Stimulated activated CD8-positive, alpha-beta memory T cell treated with anti-CD3 and anti-CD28 coated beads, Interleukin-4, amount 100 ng/mL, for 4 hours (primary cell): ENCODE measurements around the gene HNRNPL.
"Not testable (repeated sequence)": the region's sequence is repeated elsewhere in the genome, so short reads cannot be mapped to it uniquely, and the experiment has no call there.

Experiments used
- DNase-seq, 2 donors: peaks; one replicate each; pipeline ENCODE4 v3.0.0-alpha.2; 2020; ENCODE audit warnings: low read depth in 2 of 2, low spot score in 1 of 2

HNRNPL gene

GRCh38 chr19:38803543-38803942, 46.2 kb downstream of the HNRNPL start:
- DNase-seq = no peak

DNA sequence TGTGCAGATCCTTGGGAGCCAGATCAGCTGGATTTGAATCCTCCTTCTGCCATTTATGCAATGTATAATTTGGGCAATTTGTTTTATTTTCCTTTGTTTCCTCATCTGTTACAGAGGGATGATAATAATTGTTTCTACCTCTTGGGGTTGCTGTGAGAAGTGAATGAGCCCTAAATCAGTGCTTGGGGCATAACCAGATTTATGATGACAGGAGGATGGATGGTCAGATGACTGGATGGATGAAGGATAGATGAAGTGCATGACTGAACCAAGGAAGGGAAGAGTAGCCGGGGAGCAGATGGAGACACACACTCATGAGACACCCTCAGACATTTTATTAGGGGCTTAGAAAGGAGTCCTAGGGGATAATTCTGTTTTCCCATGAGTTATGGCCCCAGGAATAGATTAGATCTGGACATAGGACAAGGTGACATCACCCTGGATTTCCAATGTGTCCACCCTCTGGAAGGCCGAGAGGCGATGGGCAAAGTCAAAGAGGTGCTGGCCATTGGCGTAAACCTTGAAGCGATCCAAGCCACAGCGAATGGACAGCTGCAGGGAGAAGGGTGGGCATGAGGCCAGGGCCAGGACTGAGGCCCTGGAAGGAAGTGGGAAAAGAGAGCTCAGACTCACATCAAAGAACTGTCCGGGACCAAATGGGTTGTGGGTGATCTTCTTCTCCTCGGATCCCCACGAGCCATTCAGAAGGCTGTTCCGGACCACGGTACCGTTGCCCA, 48.3 kb downstream of the HNRNPL start:
- DNase-seq = no peak

DNA sequence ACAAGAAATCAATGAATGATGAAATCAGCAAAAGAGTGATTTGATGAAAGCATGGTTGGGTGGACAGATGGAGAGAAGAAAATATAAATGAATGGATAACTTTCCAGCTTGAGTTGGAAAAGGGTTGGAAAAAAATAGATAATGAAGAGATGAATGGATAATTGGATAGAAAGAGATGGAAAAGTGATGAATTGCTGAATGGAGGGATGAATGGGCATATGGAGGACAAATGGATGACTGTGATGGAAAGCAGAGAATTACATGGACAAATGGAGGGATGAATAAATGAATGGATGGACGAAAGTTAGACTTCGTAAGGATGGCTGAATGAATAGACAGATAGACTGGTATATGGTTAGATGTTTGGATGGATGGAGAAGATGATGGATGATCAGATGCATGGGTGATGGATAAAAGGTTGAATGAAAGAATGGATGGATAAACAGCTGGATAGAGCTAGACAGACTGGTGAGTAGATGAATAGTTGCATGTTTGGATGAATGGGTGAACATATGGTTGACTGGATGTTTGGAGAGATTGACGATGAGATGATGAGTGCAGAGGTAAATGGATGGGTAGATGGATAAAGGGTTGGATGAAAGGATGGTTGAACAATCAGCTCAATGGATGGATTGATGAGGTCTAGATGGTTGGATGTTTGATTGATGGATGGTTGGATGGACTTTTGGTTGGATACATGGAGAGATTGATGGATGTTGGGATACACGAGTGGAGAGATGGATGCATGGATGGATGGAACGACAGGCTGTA, 49.0 kb downstream of the HNRNPL start:
- no peak for DNase-seq

DNA sequence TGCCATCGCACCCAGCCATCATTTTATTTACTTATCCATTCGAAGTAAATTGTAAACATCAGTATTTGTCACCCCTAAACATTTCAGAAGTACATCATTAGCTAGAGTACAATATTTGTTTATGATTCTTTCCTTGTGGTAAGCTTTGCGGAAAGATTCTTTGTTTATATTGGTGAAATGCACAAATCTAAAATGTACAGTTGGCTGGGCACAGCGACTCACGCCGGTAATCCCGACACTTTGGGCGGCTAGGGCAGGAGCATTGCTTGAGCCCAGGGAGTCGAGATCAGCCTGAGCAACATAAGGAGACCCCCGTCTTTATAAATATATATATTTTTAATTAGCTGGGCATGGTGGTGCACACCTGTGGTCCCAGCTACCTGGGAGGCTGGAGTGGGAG, 50.7 kb downstream of the HNRNPL start:
- no peak for DNase-seq

DNA sequence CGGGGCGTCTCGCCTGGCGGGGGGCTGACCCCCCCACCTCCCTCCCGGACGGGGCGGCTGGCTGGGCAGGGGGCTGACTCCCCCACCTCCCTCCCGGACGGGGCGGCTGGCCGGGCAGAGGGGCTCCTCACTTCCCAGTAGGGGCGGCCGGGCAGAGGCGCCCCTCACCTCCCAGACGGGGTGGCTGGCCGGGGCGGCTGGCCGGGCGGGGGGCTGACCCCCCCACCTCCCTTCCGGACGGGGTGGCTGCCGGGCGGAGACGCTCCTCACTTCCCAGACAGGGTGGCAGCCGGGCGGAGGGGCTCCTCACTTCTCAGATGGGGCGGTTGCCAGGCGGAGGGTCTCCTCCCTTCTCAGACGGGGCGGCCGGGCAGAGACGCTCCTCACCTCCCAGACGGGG, 52.0 kb downstream of the HNRNPL start:
- not testable (repeated sequence) for DNase-seq

- DNase-seq = no peak
Measured at GRCh38 chr19:38796154-38796553, 53.6 kb downstream of the HNRNPL start.

GRCh38 chr19:38795549-38795948, 54.2 kb downstream of the HNRNPL start:
- no peak for DNase-seq

DNA sequence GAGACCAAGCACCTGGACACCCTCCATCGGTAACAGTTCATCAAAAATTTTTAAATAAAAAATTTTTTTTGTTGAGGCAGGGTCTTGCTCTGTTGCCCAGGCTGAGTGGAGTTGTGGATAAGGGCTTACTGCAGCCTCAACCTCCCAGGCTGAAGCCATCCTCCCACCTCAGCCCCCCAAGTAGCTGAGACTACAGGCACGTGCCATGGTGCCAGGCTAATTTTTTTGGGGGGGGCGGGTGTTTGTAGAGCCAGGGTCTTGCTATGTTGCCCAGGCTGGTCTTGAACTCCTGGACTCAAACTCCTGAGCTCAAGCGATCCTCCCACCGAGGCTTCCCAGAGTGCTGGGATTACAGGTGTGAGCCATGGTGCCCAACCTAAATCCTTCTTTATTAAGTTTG, 56.1 kb downstream of the HNRNPL start:
- no peak for DNase-seq

GRCh38 chr19:38793177-38793576, 56.6 kb downstream of the HNRNPL start:
- no peak for DNase-seq

- DNase-seq = no peak
Measured at GRCh38 chr19:38792250-38793111, 57.3 kb downstream of the HNRNPL start.

DNA sequence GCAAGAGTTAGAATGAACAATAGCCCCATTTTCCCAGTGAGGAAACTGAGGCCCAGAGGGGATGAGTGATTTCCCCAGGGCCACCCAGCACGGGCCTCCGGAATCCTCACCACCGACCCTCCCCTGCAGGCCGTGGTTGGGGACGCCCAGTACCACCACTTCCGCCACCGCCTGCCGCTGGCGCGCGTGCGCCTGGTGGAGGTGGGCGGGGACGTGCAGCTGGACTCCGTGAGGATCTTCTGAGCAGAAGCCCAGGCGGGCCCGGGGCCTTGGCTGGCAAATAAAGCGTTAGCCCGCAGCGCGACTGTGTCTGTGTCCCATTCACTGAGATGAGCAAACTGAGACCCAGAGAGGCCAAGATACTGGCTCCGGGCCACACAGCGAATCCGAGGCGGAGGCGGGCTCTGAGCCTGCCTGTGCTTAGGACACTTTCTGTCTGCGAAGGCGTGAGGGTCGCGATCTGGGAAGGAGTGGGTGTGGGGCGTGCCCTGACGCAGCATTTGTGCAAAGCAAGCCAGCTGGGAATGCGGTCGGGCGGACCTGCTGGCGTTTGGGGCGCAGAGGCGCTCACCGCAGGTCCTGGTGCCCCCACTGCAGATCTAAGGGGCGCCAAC, 58.2 kb downstream of the HNRNPL start:
- DNase-seq = not testable (repeated sequence)

- DNase-seq = not testable (repeated sequence)
Measured at GRCh38 chr19:38790507-38791403, 59.0 kb downstream of the HNRNPL start.

DNA sequence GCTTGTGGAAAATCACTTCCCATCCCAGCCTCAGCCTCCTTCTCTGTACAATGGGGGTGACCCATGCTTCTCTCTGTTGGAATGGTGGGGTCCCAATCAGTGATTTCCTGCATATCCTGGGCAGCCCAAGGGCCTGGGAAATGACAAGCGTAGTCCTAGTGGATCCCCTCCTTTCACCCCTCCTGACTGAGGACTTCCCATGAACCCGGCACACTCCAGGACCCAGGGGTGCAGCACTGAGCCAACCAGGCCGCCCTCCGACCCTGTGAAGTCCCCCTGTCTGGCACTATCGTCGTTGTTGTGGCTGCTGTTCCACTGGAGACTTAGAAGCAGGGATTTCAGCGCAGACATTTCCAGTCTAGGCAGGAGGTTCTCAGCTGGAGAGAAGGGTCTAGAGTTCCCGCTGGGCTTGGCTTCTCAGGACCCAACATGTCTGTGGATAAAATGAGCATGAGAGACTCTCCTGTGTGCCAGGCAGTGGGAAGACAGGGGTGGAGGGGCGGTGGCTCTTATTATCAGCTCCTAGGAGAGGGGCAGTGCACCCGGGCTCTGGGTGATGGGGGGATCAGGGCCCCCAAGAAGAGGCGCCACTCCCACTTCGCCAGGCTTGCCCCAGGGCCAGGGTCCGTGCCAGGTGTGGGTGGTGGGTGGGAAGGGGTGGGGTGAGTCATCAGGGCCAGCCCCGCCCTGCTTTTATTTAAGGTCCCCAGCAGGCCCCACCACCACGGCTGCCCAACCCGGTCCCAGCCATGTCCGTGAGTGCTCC, 61.1 kb downstream of the HNRNPL start, which contains the start of gene LGALS7B:
Gene LGALS7B, plus strand, starts transcription at position 723 of the 766 bp plus-strand sequence. Its CDS starts 27 bp downstream, at position 750.
- DNase-seq = no peak

- DNase-seq = no peak
Measured at GRCh38 chr19:38786572-38787265, 63.1 kb downstream of the HNRNPL start.
